Measurements from ENCODE around the gene SYT8. TPM values are rescaled to one million over a fixed set of nuclear protein-coding genes. Genes with fewer than 3 reads are reported as not detected.

The SYT8 gene
- total RNA-seq, 2 experiments from 2014 or later: not detected

- POLR2A ChIA-PET: no interaction called here
- intact Hi-C loops (cut with DNase I, micrococcal nuclease): no loop called here
- H3K4me3 Mint-ChIP-seq: no peak overlapping the region
- peak overlapping the region; percentile 51 for H3K27ac Mint-ChIP-seq
- CTCF ChIA-PET: interaction anchor here (0.7 to 2.3 kb wide), 4 partner anchors 33 to 155 kb away, joined by 3 to 12 read pairs (median 4); no protein-coding TSS in a partner anchor
- H3K4me1 Mint-ChIP-seq: peaks cover 77% of the 10 kb centered on the region
- ATAC-seq (no peak), DNase-seq (no peak)
- peaks cover 4% of the 10 kb centered on the region for H3K36me3 Mint-ChIP-seq (ENCODE audit: low read depth)
- H3K9me3 Mint-ChIP-seq (ENCODE audit: low read depth): no peaks in the 10 kb centered on the region
- H3K27me3 Mint-ChIP-seq: no peaks in the 10 kb centered on the region
Measured at GRCh38 chr11:1848640-1849430, 14.0 kb downstream of the SYT8 start.

GRCh38 chr11:1851468-1852180, 16.8 kb downstream of the SYT8 start:
- peak overlapping the region; percentile 98 for H3K27ac Mint-ChIP-seq
- H3K36me3 Mint-ChIP-seq (ENCODE audit: low read depth): peaks cover 7% of the 10 kb centered on the region
- H3K4me1 Mint-ChIP-seq: peaks cover 69% of the 10 kb centered on the region
- no peak for DNase-seq
- no peak for ATAC-seq
- POLR2A ChIA-PET: no interaction called here
- H3K27me3 Mint-ChIP-seq: no peaks in the 10 kb centered on the region
- H3K4me3 Mint-ChIP-seq: peak overlapping the region; percentile 97
- CTCF ChIA-PET: interaction anchor here (1.2 to 2.3 kb wide), 7 partner anchors 18 to 158 kb away, joined by 3 to 13 read pairs (median 7); no protein-coding TSS in a partner anchor
- H3K9me3 Mint-ChIP-seq (ENCODE audit: low read depth): no peaks in the 10 kb centered on the region
- intact Hi-C loops (cut with DNase I, micrococcal nuclease): loop anchor here (1.0 to 5.0 kb wide), 5 partner anchors 36 to 551 kb away; partner anchors contain the start of genes DUSP8 (in 1 of the 2) and TSSC4 (in 1 of the 2)

- POLR2A ChIA-PET: no interaction called here
- H3K9me3 Mint-ChIP-seq (ENCODE audit: low read depth): no peaks in the 10 kb centered on the region
- intact Hi-C loops (cut with DNase I, micrococcal nuclease): loop anchor here (1.0 to 5.0 kb wide), 5 partner anchors 35 to 550 kb away; partner anchors contain the start of genes DUSP8 (in 1 of the 2) and TSSC4 (in 1 of the 2)
- DNase-seq: no peak
- H3K27ac Mint-ChIP-seq: peak overlapping the region; percentile 98
- peaks cover 7% of the 10 kb centered on the region for H3K36me3 Mint-ChIP-seq (ENCODE audit: low read depth)
- peak overlapping the region; percentile 97 for H3K4me3 Mint-ChIP-seq
- peaks cover 67% of the 10 kb centered on the region for H3K4me1 Mint-ChIP-seq
- ATAC-seq: peak; percentile 1
- H3K27me3 Mint-ChIP-seq: no peaks in the 10 kb centered on the region
- CTCF ChIA-PET: interaction anchor here (0.8 to 1.7 kb wide), 7 partner anchors 19 to 300 kb away, joined by 3 to 7 read pairs (median 5); no protein-coding TSS in a partner anchor
Measured at GRCh38 chr11:1852271-1852876, 17.6 kb downstream of the SYT8 start.

DNA sequence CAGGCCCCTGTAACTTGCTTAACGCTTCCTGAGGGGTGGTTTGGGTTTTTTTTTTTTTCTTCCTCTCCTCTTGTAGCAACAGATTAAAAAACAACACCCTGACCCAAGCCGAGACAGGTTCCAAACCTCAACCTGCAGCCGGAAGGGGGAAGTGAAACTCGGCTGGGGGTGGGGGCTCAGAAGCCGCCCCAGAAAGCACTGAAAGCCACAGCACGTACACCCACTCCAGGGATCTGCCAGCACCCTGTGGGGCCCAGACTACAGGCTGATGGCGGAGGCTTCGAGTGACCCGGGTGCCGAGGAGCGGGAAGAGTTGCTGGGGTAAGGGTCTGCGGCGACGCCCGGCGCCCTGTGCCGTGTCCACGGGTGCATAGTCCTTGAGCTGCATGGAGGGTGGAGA, 18.1 kb downstream of the SYT8 start, which contains the start of gene LSP1:
Gene LSP1 (plus strand): TSS at position 208 of the 400 bp plus-strand sequence. CDS start 61 bp downstream, at position 269.
- ChIA-PET CTCF (interaction anchor here (0.8 to 1.7 kb wide), 8 partner anchors 19 to 299 kb away, joined by 3 to 7 read pairs (median 6); no protein-coding TSS in a partner anchor), POLR2A (no interaction called here)
- Mint-ChIP-seq H3K4me1 (peaks cover 66% of the 10 kb centered on the region), H3K27ac (peak within 1 kb of the TSS; percentile 98), H3K9me3 (ENCODE audit: low read depth) (no peaks in the 10 kb centered on the region), H3K4me3 (peak within 1 kb of the TSS; percentile 97), H3K27me3 (no peaks in the 10 kb centered on the region), H3K36me3 (ENCODE audit: low read depth) (peaks cover 7% of the 10 kb centered on the region)
- intact Hi-C loops (cut with DNase I, micrococcal nuclease): loop anchor here (1.0 to 5.0 kb wide), 8 partner anchors 34 to 549 kb away; partner anchors contain the start of genes DUSP8 (in 1 of the 2) and TSSC4 (in 1 of the 2)
- peak; percentile 60 for ATAC-seq
- DNase-seq: peak; percentile 93

DNA sequence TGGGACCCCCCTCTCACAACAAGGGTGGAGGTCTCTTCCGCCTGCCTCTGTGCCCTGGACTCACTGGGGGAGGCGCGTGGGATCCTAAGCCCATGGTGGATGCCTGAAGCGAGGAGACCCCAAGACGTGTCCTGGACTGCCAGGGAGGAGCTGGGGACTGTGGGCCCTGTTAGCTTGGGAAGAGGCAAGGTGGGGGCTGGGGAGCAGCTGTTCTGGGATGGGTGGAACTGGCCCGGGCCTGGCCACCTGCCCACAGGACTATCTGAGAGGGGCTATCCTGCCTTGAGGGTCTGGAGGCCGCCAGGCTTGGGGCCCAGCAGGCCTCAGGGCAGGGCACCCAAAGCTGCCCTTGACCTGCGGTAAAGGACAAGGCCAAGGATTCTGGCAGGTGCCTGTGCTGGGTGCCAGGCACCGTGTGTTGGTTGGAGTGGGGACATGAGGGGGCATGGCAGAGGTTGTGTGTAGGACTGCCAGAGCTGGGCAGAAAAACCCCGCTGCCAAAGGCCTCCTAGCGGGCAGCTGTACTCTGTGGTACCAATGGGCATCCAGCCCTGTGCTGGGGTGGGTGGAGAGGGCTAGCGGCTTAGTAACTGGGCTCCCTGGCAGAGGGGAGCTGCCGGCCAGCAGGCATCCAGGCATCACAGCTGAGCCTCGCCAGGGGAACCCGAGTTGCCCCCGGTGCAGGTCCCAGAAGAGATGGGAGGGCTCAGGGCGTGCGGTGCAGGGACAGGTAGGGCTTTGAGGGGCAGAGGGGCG, 18.8 kb downstream of the SYT8 start:
- peaks cover 7% of the 10 kb centered on the region for H3K36me3 Mint-ChIP-seq (ENCODE audit: low read depth)
- intact Hi-C loops (cut with DNase I, micrococcal nuclease): loop anchor here (1.0 to 5.0 kb wide), 7 partner anchors 34 to 549 kb away; partner anchors contain the start of genes DUSP8 (in 1 of the 2) and TSSC4 (in 1 of the 2)
- DNase-seq (peak; percentile 66), ATAC-seq (peak; percentile 7)
- no peaks in the 10 kb centered on the region for H3K27me3 Mint-ChIP-seq
- no peaks in the 10 kb centered on the region for H3K9me3 Mint-ChIP-seq (ENCODE audit: low read depth)
- H3K27ac Mint-ChIP-seq: peak overlapping the region; percentile 98
- ChIA-PET POLR2A (interaction anchor here (0.6 kb wide), 1 partner anchor 152 kb away, joined by 3 read pairs; no protein-coding TSS in a partner anchor), CTCF (interaction anchor here (0.8 to 2.5 kb wide), 6 partner anchors 29 to 201 kb away, joined by 3 to 10 read pairs (median 6); no protein-coding TSS in a partner anchor)
- peaks cover 66% of the 10 kb centered on the region for H3K4me1 Mint-ChIP-seq
- peak overlapping the region; percentile 97 for H3K4me3 Mint-ChIP-seq

- Mint-ChIP-seq H3K9me3 (ENCODE audit: low read depth) (no peaks in the 10 kb centered on the region), H3K27ac (peak overlapping the region; percentile 98), H3K4me1 (peaks cover 63% of the 10 kb centered on the region), H3K27me3 (no peaks in the 10 kb centered on the region), H3K4me3 (peak overlapping the region; percentile 97), H3K36me3 (ENCODE audit: low read depth) (peaks cover 7% of the 10 kb centered on the region)
- ATAC-seq: peak; percentile 3
- POLR2A ChIA-PET: interaction anchor here (0.6 kb wide), 1 partner anchor 153 kb away, joined by 3 read pairs; no protein-coding TSS in a partner anchor
- CTCF ChIA-PET: interaction anchor here (0.5 to 2.5 kb wide), 4 partner anchors 28 to 1138 kb away, joined by 3 to 10 read pairs (median 6); partner anchors contain the start of gene NAP1L4
- intact Hi-C loops (cut with DNase I, micrococcal nuclease): loop anchor here (5.0 kb wide), 4 partner anchors 33 to 548 kb away; partner anchors contain the start of genes DUSP8 (in 1 of the 2) and TSSC4 (in 1 of the 2)
- DNase-seq: peak; percentile 57
Measured at GRCh38 chr11:1854132-1854948, 19.6 kb downstream of the SYT8 start.

GRCh38 chr11:1854949-1855885, 20.4 kb downstream of the SYT8 start:
- Mint-ChIP-seq H3K27ac (no peak overlapping the region), H3K4me1 (peaks cover 54% of the 10 kb centered on the region), H3K36me3 (ENCODE audit: low read depth) (peaks cover 7% of the 10 kb centered on the region), H3K4me3 (peak overlapping the region; percentile 97), H3K27me3 (no peaks in the 10 kb centered on the region), H3K9me3 (ENCODE audit: low read depth) (no peaks in the 10 kb centered on the region)
- intact Hi-C loops (cut with DNase I, micrococcal nuclease): loop anchor here (5.0 kb wide), 4 partner anchors 32 to 547 kb away; partner anchors contain the start of genes DUSP8 (in 1 of the 2) and TSSC4 (in 1 of the 2)
- ATAC-seq (peak; percentile 44), DNase-seq (peak; percentile 76)
- ChIA-PET CTCF (interaction anchor here (0.9 to 2.5 kb wide), 2 partner anchors 26 to 27 kb away, joined by 5 to 10 read pairs; no protein-coding TSS in a partner anchor), POLR2A (interaction anchor here (1.3 kb wide), 1 partner anchor 21 kb away, joined by 3 read pairs; no protein-coding TSS in a partner anchor)

DNA sequence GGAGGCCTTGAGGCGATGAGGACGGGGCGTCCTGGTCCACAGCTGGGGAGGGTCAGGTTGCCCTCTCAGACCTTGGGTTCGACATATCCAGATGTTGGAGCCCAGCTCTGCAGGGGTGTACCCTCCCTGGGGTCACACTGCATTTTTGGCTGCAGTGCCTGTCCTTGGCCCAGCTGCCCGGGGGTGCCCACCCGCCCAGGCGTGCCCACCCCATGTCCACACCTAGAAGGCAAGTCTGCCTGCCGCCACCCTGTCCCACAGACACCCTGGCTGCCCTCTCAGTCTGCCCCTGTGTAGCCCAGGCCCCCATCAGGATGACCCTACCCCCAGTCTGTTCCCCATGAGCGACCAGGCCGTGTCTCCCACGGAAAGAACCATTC, 21.1 kb downstream of the SYT8 start:
- H3K27me3 Mint-ChIP-seq: no peaks in the 10 kb centered on the region
- H3K27ac Mint-ChIP-seq: peak overlapping the region; percentile 24
- no peak overlapping the region for H3K4me3 Mint-ChIP-seq
- ATAC-seq (no peak), DNase-seq (no peak)
- intact Hi-C loops (cut with DNase I, micrococcal nuclease): no loop called here
- H3K4me1 Mint-ChIP-seq: peaks cover 48% of the 10 kb centered on the region
- no peaks in the 10 kb centered on the region for H3K9me3 Mint-ChIP-seq (ENCODE audit: low read depth)
- ChIA-PET POLR2A (interaction anchor here (1.3 kb wide), 1 partner anchor 20 kb away, joined by 3 read pairs; no protein-coding TSS in a partner anchor), CTCF (interaction anchor here (0.9 to 2.5 kb wide), 2 partner anchors 25 to 27 kb away, joined by 5 to 10 read pairs; no protein-coding TSS in a partner anchor)
- peaks cover 7% of the 10 kb centered on the region for H3K36me3 Mint-ChIP-seq (ENCODE audit: low read depth)
